Measurements from ENCODE around the gene IQCK.

Gene IQCK

DNA sequence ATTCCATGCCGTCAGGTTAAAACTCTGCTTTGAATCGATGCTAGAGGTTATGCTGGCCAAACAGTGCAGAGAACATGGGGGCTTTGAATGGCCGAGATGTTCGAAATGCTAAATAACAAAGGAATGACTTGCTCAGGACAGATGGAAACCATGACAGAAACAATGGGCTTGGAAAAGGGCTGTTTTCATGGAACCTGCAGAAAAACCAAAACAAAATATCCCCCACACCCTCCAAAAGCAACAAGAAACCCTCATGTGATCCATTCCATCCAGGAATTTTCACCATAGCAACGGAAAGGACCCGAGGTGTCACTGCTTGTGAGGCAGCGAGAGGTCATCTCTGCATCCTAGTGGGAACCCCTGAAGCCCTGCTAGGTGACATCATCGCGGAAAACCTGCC lies 141.1 kb downstream of the IQCK start:
- no peak for TF ChIP-seq CTCF (conservative IDR thresholded peaks at IDR 0.05; ENCODE audit: low read depth, low read length)
- DNase-seq (ENCODE audit: low read depth) = no peak
- no peak overlapping the region for H3K4me3 ChIP-seq (ENCODE audit: low read length)

DNA sequence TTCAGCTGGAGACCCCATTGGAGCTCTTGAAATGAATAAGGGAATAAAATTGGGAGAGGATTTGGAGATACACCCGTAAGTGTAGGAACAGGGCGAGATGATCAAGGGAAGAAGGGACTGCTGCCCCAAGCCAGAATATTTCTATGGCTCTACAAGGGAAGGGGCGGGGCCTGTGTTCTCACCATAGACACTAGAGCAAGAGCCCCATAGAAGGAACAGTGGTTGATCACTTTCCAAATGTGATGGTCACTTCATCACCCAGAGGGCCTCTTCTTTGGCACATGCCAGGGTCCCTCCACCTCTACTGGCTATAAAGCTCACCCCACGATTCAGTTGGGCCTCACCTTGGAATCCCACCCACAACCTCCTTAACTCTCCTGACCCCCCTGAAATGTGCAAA lies 141.5 kb downstream of the IQCK start:
- no peak for TF ChIP-seq CTCF (conservative IDR thresholded peaks at IDR 0.05; ENCODE audit: low read depth, low read length)
- no peak overlapping the region for H3K4me3 ChIP-seq (ENCODE audit: low read length)
- DNase-seq (ENCODE audit: low read depth) = no peak

DNA sequence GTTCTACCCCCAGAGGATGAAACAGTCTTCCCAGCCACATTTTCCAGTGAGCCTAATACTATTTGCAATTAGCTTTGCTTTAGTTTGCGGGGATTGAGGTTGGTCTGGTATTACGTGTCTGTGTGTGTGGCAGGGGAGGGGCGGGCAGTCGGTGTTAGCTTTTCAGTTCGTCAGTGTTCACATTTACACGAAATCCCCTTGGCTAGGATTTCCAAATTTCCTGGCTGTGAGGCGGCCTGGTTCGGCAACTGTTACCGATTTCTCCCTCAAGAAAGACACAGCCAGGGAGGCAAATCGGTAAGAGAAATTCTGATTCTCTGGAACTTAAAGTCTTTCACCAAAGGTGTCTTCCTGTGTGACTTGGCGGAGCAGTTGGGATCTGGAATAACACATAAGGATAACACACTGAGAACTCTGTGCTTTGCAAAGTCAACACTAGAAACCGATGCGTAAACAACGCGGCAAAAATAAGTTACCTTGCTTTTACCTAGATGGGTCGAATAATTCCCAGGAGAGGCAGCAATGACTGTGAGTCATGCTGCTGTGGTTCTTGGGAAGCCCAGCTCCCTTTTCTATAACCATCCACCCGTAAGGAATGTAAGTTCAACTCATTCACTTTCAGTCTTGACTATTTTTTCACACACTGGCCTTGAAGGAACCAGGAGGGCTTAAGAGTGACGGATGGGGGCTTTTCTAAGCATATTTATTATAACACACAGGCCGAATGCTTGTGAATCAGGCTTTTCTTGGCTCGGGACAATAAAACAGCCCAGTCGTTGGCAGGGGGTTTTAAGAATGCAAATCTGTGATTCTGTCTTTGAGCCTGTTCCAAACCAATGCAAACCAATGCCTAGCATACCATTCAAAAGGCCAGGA lies 142.3 kb downstream of the IQCK start:
- no peak for TF ChIP-seq CTCF (conservative IDR thresholded peaks at IDR 0.05; ENCODE audit: low read depth, low read length)
- peak overlapping the region; percentile 37 for H3K4me3 ChIP-seq (ENCODE audit: low read length)
- DNase-seq (ENCODE audit: low read depth) = peak; percentile 97

DNA sequence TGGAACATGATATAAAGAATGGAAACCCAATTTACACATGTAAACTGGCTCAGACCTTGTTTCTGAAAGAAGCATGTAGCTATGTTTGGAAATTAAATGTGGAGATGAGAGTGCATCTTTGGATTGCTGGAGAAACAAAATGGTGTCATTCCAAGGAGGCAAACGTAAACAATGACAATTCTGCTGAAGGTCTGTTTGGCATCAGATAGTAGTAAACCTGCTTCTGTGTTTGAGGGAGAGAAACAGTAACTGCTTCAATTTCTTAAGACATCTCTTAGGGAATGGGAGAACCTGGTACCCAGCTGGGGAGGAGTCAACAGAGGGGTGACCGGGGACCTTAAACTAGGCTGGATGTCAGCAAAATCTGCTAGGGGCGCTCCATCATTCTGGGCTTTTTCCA lies 143.1 kb downstream of the IQCK start:
- no peak for TF ChIP-seq CTCF (conservative IDR thresholded peaks at IDR 0.05; ENCODE audit: low read depth, low read length)
- no peak overlapping the region for H3K4me3 ChIP-seq (ENCODE audit: low read length)
- no peak for DNase-seq (ENCODE audit: low read depth)

GRCh38 chr16:19861811-19862327 lies 143.8 kb downstream of the IQCK start:
- H3K4me3 ChIP-seq (ENCODE audit: low read length) = peak overlapping the region; percentile 14
- no peak for TF ChIP-seq CTCF (conservative IDR thresholded peaks at IDR 0.05; ENCODE audit: low read depth, low read length)
- DNase-seq (ENCODE audit: low read depth) = no peak

DNA sequence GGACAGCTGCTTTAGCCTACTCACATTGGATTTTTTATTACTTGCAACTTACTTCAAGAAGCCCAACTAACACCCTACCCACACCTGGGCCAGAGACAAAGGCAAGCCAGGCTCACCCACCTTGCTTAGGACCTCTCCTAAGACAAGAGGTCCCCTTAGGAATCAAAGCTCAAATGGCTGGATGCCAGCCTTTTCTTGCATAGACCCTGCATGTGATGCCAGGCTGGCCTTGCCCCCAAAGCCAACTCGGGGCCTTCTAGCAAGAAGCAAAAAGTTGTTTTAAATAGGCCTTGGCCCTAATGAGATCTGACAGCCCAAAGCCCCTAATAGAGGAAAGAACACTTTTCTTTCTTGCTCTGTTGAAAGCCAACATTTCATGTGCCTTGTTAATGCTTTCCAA lies 145.9 kb downstream of the IQCK start:
- no peak for DNase-seq (ENCODE audit: low read depth)
- no peak for TF ChIP-seq CTCF (conservative IDR thresholded peaks at IDR 0.05; ENCODE audit: low read depth, low read length)
- no peak overlapping the region for H3K4me3 ChIP-seq (ENCODE audit: low read length)

GRCh38 chr16:19864566-19864965 lies 146.5 kb downstream of the IQCK start:
- no peak overlapping the region for H3K4me3 ChIP-seq (ENCODE audit: low read length)
- no peak for TF ChIP-seq CTCF (conservative IDR thresholded peaks at IDR 0.05; ENCODE audit: low read depth, low read length)
- no peak for DNase-seq (ENCODE audit: low read depth)

Data from retinal pigment epithelial cell (primary cell).